Measurements from ENCODE around the gene SRP9. TPM values are rescaled to one million over a fixed set of nuclear protein-coding genes. Genes with fewer than 3 reads are reported as not detected.
"Not testable (repeated sequence)": the region's sequence is repeated elsewhere in the genome, so short reads cannot be mapped to it uniquely, and the experiment has no call there.

SRP9 gene
- total RNA-seq, 1 experiment from 2014 or later = 282 TPM

GRCh38 chr1:225794954-225795353 lies 17.3 kb downstream of the SRP9 start:
- DNase-seq (ENCODE audit: low read depth, low spot score) (no peak), ATAC-seq (no peak)
- Histone ChIP-seq H3K36me3 (ENCODE audit: control insufficient read depth, insufficient read depth, low read length) (peaks cover 5% of the 10 kb centered on the region; the same call in 1 of the 2 replicates), H3K27ac (ENCODE audit: low read length) (no peak overlapping the region), H3K4me1 (ENCODE audit: control insufficient read depth, insufficient read depth, low read length) (no peaks in the 10 kb centered on the region), H3K27me3 (ENCODE audit: control insufficient read depth, insufficient read depth, low read length) (no peaks in the 10 kb centered on the region), H3K9me3 (ENCODE audit: control insufficient read depth, insufficient read depth, low read depth, low read length) (peaks cover 6% of the 10 kb centered on the region), H3K4me3 (ENCODE audit: low read depth in 2 of 2, low read length in 2 of 2) (no peak overlapping the region)
- TF ChIP-seq TCF7L2 (IDR thresholded peaks at IDR 0.05; ENCODE audit: low read depth, low read length) = no peak
- no peak for TF ChIP-seq CTCF (IDR thresholded peaks at IDR 0.05)
- no peak for TF ChIP-seq REST (IDR thresholded peaks at IDR 0.05; ENCODE audit: insufficient read depth in 1 of 2, low read depth in 2 of 2, low read length in 1 of 2)
- TF ChIP-seq SIN3A (IDR thresholded peaks at IDR 0.05; ENCODE audit: borderline replicate concordance, insufficient read depth, low read depth, low read length) = no peak
- no peak for TF ChIP-seq POLR2AphosphoS5 (IDR thresholded peaks at IDR 0.05; ENCODE audit: low read depth, low read length)
- no TSS peak for BruUV-seq (replicated peaks)
- CTCF ChIA-PET = no interaction called here
- intact Hi-C loops (cut with micrococcal nuclease; ENCODE audit: unreplicated experiment) = no loop called here
- in situ Hi-C loops (cut with HindIII; ENCODE audit: low pct_unique_long_range_greater_than_20kb, low sequenced_read_pairs) = no loop called here
- POLR2A ChIA-PET = no interaction called here

GRCh38 chr1:225796097-225796496 lies 18.5 kb downstream of the SRP9 start:
- BruUV-seq (replicated peaks); intact Hi-C loops (cut with micrococcal nuclease; ENCODE audit: unreplicated experiment); DNase-seq (ENCODE audit: low read depth, low spot score); H3K4me1 ChIP-seq (ENCODE audit: control insufficient read depth, insufficient read depth, low read length); in situ Hi-C loops (cut with HindIII; ENCODE audit: low pct_unique_long_range_greater_than_20kb, low sequenced_read_pairs); ATAC-seq; POLR2A ChIA-PET; H3K9me3 ChIP-seq (ENCODE audit: control insufficient read depth, insufficient read depth, low read depth, low read length); H3K27ac ChIP-seq (ENCODE audit: low read length); H3K27me3 ChIP-seq (ENCODE audit: control insufficient read depth, insufficient read depth, low read length); H3K36me3 ChIP-seq (ENCODE audit: control insufficient read depth, insufficient read depth, low read length); CTCF ChIA-PET; H3K4me3 ChIP-seq (ENCODE audit: low read depth in 2 of 2, low read length in 2 of 2): not testable (repeated sequence)

GRCh38 chr1:225801146-225801545 lies 23.5 kb downstream of the SRP9 start:
- BruUV-seq (replicated peaks); ATAC-seq; H3K27ac ChIP-seq (ENCODE audit: low read length); H3K4me3 ChIP-seq (ENCODE audit: low read depth in 2 of 2, low read length in 2 of 2); H3K4me1 ChIP-seq (ENCODE audit: control insufficient read depth, insufficient read depth, low read length); H3K9me3 ChIP-seq (ENCODE audit: control insufficient read depth, insufficient read depth, low read depth, low read length); H3K27me3 ChIP-seq (ENCODE audit: control insufficient read depth, insufficient read depth, low read length); intact Hi-C loops (cut with micrococcal nuclease; ENCODE audit: unreplicated experiment); H3K36me3 ChIP-seq (ENCODE audit: control insufficient read depth, insufficient read depth, low read length); POLR2A ChIA-PET; DNase-seq (ENCODE audit: low read depth, low spot score); in situ Hi-C loops (cut with HindIII; ENCODE audit: low pct_unique_long_range_greater_than_20kb, low sequenced_read_pairs): not testable (repeated sequence)
- CTCF ChIA-PET = interaction anchor here (1.2 kb wide), 1 partner anchor 24 kb away, joined by 6 read pairs; the partner anchor contains the start of gene SRP9

Measured in Panc1 (cell line).